ENCODE data around the gene CTXN1.

Gene CTXN1

DNA sequence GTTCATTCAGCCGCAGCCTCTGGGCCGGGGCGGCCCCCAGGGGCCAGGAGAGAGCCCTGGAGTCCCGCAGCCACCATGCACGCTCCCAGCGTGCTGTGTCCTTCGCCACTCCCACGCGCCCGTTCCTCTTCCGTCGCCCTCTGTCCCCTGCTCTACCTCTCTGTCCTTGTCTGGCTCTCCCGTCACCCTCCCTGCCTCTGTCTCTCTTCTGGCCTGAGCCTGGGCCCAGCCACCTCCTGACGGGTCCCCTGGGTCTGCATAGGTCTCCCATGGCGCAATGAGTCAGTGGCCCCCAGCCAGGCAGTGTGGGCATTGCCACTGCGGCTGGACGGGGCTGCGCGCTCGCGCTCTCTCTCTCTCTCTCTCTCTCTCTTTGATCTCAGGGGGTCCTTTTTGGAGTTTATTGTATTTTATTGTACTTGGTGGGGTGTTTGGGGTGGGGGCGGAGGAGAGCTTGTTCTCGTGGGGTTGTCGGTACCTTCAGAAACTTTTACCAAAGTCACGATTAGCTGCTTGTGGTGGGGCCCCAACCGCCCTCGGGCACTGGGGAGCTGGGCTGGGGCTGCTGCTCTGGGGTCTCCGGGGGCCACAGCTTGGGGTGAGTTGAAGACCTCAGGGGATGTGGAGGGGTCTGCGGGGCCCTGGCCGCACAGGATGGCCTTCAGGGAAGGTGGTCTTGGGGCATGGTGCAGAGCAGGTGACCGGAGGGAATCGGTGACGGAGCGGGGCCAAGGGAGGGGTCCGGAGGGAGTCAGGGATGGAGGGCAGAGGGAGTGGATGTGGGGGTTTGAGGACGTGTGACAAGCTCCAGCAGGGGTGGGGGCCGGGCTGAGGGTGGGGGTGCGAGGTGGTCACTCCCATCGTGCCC lies 13.0 kb downstream of the CTXN1 start:
- no peak for DNase-seq

DNA sequence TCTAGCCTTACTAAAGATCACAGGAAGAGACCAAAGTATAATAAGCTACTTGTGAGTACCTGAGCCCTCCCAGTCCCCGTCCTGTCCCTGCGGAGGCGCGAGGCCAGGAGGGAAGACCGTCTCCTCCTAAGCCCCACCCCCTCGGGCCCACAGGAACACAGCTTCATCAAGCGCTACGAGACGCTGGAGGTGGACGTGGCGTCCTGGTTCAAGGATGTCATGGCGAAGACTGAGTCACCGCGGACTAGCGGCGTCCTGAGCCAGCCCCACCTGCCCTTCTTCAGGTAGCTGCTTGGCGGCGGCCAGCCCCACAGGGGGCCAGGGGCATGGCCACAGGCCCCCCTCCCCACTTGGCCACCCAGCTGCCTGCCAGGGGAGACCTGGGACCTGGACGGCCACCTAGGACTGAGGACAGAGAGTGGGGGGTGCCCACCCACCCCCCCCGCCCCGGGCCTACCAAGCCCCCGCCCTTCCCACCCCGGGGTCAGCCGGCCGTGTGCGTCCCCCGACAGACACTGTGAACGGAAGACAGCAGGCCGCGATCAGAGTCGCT lies 13.7 kb downstream of the CTXN1 start:
- DNase-seq, result no peak

DNA sequence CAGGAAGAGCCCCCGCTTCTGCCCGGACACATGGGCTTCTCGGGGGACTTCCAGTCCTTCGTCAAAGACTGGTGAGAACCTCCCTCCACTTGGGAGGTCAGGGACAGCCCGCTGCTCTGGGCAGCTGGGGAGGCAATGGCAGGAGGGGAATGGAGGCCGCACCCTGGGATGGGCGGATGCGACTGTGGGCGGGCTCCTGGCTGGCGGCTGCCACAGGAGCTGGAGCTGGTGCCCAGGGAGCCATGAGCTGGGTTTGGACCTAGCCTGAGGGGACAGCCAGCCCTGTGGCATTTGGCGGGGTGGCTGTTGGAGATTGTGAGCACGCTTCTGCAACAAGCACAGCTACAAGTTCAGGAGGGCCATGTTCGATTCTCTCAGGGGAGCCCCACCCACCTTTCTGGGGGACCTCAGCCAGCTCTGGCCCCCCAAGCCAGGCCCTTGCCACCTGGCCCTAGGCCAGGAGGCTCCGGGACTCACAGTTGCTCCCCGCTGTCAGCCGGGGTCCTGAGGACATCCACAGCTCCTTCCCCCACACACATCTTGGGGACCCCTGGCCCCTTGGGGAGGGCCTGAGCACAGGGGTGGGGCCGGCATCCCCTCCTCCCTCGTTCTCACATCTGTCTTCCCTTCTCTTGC lies 14.3 kb downstream of the CTXN1 start:
- no peak for DNase-seq

DNA sequence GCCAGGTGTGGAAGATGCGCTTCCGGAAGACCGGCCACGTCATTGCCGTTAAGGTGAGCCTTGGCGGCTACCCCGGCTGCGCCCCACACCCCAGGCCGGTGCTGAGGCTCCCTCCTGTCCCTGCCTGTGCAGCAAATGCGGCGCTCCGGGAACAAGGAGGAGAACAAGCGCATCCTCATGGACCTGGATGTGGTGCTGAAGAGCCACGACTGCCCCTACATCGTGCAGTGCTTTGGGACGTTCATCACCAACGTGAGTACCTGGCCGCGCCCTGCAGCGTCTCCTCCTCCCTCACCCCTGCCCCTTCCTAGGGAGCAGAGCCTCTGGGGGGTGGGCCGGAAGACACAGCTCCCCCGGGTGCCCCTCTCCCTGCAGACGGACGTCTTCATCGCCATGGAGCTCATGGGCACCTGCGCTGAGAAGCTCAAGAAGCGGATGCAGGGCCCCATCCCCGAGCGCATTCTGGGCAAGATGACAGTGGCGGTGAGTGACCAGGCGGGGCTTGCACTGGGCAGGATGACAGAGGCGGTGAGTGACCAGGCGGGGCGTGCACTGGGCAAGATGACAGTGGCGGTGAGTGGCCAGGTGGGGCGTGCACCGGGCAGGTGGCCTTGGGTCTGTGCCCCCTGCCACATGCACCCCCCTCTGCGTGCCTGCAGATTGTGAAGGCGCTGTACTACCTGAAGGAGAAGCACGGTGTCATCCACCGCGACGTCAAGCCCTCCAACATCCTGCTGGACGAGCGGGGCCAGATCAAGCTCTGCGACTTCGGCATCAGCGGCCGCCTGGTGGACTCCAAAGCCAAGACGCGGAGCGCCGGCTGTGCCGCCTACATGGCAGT lies 15.4 kb downstream of the CTXN1 start:
- DNase-seq, result no peak

DNA sequence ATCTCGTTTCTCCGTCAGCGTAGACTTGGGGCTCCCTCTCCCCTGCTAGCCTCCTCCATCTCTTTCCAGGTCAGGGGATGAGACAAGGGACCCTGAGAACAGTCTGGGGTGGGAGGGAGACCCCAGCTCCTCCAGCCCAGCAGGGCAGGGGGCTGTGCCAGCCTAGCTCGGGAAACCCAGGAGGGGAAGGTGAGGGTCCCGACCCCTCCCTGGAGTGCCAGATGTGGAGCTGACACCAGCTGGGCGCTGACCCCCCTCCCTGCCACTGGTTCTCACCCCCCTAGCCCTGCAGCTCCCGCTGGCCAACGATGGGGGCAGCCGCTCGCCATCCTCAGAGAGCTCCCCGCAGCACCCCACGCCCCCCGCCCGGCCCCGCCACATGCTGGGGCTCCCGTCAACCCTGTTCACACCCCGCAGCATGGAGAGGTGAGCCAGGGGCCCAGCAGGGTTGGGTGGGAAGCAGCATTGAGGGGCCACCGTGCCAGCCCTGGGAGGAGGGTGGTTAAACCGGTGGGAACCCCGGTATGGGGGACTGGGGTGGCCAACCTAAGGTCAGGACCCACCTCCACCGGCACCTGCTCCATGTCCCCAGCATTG lies 16.4 kb downstream of the CTXN1 start:
- no peak for DNase-seq

DNA sequence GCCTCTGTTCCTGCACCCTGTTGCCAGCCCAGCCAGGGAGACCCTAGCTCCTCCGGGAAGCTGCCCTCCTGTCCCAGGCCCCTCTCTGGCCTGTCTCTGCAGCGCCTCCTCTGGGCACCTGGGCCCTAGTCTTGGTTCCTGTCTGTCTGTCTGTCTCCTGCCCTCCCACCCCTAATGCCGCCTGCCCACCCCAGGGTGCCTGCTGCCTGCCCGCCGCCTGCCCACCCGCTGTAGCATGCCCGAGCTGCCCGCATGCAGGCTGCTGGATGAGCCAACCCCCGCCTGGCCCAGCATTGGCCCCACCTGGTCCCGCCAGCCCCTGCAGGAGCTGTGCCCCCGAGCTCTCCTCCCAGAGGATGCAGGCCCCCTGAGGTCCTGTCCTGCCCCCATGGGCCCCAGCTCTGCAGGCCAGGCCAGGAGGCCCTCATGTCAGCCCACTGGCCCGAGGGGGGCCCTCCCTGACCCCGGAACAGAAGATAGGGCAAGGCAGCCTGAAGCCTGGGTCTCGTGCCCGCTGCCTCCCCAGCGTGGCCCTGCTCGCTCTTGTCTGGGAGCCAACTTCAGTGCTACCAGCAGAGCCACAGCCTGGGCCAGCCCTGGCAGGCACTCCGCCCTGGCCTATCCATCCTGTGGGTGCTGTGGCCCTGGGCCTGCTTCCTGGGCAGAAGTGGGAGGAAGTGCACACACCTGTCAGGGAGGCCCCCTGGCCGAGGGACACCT lies 17.0 kb downstream of the CTXN1 start:
- DNase-seq, result no peak

DNA sequence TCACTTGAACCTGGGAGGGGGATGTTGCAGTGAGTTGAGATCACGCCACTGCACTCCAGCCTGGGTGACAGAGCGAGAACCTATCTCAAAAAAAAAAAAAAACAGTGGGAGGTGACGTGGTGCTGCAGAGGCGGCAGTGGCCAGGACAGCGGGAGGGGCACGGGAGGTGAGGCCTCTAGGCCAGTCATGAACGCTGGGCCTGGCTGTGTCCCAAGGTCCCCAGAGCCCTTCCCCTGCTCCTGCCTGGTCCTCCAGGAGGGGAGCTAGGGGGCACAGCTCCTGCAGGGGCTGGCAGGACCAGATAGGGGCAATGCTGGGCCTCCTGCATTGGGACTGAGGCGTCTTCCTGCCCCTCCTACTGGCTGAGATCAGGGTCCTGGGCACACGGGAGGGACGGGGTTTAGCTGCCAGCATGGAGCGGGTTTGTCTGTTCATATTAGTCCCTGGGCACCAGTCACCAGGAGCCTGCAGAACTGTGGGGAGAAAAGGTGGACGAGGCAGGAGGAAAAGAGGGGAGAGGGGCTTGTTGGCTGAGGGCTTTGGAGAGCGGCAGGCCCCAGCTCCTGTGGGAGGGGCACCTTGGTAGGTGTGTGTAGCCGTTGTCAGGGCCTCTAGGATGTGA lies 17.7 kb downstream of the CTXN1 start:
- no peak for DNase-seq

DNA sequence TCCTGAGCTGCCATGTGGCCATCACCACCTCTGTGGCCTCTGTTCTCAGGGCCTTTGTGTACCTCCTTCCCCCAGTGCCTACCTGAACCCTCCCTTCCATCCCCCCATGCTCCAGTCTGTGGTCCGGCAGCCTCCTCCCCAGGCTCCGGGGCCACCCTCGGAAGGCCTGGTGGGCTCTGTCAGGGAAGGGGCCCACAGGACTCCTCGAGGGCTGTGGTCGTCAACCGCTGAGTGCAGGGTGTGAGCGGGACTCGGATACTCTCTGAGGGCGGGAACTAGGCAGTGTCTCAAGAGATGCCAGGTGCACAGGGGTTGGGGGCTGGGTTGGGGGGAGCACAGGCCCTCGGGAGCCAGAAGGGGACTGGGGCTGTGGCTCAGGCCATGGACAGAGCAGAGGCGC lies 18.4 kb downstream of the CTXN1 start:
- DNase-seq, result no peak

DNA sequence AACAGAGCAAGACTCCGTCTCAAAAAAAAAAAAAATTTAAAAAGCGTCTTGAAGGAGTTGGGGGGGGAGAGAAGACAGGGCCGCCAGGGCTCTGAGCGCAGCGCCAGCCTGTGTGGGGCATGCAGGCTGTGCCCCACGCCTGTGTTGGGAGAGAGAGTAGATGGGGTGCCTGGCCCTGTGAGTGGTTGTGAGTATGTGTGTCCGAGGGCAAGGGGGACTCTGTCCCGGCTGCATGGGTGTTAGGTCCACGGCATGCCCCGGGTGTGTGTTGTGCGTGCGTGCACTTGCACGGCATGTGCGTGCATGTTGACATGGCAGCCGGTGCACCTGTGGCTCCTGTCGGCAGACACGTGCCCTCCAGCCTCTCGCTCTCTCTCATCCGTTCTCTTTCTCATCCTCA lies 18.8 kb downstream of the CTXN1 start:
- DNase-seq, result no peak

DNA sequence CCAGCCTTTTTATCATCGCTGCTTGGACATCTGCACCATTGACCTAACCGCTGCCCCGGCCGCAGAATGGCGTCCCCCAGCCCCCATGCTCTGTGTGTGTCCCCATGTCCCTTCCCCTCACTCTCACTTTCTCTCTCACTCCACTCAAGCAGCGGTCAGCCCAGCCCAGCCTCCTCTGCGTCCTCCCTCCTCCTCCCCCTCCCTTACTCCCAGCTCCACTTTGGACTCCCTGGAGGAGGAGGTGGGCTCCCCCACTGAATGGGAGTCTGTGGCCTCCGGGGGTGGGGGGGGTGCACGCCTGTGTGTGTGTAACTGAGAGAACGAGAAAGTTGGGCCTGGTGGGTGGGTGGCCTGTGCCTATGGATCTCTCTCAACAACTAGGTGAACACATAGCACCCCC lies 20.1 kb downstream of the CTXN1 start:
- DNase-seq, result no peak

DNA sequence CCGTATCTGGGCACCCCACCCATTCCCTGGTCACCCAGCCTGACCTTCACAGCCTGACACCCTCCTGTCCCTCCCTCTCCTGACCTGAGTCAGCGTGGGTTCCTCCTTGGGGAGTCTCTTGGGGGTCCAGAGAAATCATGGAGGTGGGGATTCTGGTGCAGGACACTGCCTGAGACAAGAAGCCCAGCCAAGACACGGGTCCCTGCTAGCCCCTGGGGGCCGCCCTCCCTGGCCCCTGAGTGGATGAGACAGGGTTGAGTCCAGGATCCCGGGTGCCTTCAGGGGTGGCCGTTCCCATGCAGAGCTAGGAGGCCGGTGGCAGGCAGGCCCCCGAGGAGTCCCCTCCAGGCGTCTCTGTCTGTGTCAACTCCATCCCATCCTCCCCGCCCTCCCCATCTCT lies 20.7 kb downstream of the CTXN1 start:
- DNase-seq, result no peak

DNA sequence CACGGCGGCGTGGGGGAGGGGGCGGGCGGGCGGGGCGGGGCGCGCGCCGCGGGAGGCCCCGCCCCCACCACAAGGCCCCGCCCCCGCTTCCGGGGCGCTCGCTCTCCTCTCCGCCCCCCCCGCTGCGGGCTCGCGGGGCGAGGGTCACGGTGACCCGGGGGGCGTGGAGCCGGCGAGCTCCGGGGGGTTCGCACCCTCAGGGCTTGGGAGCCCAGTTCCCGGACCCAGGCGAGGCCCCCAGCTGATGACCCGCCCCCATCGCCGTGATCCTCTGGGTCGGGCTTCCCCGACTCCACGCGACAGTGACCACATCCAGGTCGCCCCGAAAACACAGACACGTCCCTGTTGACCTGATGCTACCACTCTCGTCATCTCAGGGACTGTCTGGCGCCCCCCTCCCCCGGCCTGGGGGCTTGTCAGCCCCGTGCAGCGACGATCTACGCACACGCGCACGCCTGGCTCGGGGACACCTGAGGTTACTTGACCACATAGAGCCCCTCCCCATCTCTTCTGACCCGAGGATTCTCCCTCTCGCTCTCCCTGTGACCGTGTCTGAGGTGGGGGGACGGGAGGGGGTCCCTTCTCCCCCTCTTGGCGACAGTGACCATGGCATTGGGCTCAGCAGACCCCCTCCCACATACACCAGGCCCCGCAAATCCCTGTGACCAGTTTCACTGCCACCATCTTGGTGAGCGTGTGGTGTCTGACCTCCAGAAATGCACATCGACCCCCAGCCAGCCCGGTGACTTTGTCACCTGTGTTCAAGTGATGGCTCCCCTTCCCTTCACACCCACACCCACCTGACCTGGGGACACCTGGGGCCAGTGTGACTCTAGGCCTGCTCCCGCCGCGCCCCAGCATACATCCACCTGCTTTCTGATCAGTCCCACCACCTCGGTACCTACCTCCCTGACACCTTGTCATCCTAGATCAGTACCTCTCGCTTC lies 21.6 kb downstream of the CTXN1 start:
- peak in 1 of 2 experiments; percentile 59 for DNase-seq

DNA sequence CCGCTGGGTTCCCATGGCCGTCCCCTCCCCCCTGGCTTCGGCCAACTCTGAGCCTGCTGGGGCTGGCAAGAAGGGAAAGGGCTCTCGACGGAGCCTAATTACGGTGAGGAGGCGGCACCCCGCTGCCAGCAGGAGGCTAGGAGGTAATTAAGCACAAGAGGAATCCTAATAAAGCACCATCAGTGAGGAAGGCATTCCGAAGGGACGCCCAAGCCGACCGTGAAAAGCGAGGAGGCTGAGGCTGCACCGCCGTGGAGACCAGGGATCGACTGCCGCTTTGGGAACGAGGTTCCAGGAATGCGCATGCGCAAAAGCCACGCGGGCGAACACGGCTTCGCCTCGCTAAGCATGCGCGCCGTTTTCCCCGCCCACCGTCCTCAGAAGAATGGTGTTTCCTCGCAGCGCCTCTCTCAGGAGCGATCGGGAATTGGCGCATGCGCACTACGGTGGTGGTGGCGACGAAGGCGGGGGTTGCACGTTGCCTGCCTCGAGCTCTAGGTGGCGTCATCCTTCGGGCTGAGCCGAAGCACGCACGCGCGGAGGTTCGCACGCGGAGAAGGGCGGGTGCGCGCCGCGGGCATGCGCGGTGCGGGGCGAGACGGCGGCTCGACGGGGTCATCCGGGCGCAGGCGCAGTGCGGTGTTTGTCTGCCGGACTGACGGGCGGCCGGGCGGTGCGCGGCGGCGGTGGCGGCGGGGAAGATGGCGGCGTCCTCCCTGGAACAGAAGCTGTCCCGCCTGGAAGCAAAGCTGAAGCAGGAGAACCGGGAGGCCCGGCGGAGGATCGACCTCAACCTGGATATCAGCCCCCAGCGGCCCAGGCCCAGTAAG lies 22.5 kb downstream of the CTXN1 start, which contains the start of gene MAP2K7:
Gene MAP2K7 (plus strand): TSS at position 634 of the 830 bp plus-strand sequence. CDS start 68 bp downstream, at position 702.
- peak; percentile 98 to 99 for DNase-seq

DNA sequence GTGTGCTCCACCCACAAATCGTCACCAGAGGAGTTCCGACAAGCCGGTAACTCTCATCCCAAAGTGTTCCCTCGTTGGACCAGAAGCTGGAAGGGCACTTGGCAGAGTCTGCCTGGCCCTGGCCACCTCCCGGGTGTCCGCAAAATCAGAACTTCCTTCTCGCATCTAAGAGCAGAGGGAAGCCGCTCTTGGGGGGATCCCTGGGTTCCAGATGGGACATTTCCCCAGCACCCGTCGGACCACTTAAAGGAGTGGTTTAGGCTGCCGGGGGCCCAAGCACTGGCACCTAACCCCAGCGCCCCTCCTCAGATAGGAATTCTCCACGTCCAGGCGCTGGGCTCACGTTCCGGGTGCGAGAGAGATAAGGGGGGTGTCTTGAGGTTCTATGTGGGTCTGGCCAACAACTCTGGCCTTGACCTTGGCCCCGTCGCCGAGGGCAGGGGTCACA lies 23.1 kb downstream of the CTXN1 start:
- DNase-seq, result no peak

DNA sequence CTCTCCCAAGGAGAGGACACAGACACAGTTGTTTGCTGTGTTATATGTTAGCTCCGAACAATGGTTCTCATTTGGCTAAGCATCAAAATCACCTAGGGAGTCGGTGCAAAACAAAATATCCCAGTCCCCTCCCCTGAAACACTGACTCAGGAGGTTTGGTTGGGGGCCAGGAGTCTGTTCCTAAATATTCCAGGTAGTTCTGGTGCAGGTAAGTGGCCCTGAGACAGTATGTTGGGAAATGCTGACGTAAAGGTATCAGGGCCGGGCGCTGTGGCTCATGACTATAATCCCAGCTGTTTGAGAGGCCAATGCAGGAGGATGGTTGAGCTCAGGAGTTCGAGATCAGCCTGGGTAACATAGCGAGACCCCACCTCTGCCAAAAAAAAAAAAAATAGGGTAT lies 24.6 kb downstream of the CTXN1 start:
- no peak for DNase-seq

DNA sequence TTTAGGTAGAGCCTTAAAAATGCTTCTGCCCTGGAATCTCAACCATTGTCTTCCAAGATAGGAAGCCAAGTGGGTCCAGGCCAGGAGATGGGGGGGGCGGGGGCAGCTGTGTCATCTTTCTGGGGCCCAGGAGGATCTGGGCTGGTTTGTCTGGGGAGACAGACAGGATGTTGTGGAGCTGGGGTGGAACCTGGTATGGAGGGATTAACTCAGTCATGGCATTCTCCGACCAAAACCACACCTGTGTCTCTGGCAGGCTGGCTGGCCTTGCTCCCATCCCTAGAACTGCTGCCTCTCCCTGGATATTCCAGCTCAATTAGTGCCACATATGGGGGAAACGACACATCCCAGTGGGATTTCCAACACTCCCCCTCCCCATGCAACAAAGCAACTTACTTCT lies 25.0 kb downstream of the CTXN1 start:
- no peak for DNase-seq

DNA sequence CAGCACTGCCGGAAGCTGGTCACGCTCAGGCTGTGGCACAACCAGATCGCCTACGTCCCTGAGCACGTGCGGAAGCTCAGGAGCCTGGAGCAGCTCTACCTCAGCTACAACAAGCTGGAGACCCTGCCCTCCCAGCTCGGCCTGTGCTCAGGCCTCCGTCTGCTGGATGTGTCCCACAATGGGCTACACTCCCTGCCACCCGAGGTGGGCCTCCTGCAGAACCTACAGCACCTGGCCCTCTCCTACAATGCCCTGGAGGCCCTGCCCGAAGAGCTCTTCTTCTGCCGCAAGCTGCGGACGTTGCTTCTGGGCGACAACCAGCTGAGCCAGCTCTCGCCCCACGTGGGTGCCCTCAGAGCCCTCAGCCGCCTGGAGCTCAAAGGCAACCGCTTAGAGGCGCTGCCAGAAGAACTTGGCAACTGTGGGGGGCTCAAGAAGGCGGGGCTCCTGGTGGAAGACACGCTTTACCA lies 25.5 kb downstream of the CTXN1 start:
- DNase-seq, result no peak

DNA sequence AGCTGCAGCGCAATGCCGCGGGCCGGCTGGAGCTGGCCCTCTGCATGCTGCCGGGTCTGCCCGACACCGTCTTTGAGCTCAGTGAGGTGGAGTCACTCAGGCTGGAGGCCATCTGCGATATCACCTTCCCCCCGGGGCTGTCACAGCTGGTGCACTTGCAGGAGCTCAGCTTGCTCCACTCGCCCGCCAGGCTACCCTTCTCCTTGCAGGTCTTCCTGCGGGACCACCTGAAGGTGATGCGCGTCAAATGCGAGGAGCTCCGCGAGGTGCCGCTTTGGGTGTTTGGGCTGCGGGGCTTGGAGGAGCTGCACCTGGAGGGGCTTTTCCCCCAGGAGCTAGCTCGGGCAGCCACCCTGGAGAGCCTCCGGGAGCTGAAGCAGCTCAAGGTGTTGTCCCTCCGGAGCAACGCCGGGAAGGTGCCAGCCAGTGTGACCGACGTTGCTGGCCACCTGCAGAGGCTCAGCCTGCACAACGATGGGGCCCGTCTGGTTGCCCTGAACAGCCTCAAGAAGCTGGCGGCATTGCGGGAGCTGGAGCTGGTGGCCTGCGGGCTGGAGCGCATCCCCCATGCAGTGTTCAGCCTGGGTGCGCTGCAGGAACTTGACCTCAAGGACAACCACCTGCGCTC lies 26.1 kb downstream of the CTXN1 start:
- no peak for DNase-seq

DNA sequence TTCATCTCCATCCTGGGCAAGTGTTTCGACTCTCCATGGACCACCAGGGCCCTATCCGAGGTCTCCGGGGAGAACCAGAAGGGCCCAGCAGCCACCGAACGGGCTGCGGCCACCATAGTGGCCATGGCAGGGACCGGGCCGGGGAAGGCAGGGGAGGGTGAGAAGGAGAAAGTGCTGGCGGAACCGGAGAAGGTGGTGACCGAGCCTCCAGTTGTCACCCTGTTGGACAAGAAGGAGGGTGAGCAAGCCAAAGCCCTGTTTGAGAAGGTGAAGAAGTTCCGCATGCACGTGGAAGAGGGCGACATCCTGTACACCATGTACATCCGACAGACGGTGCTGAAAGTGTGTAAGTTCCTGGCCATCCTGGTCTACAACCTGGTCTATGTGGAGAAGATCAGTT lies 27.0 kb downstream of the CTXN1 start:
- DNase-seq, result no peak
